HEK293 (cell line): ENCODE results near the gene KRTAP5-1.

ENCODE experiments used
- CTCF ChIA-PET: fragments of 350-600 bp; formaldehyde crosslinking; extraction: SDS; loops from one replicate; lab custom pipeline; 2021; ENCODE audit warnings: antibody characterized with exemption; lab: Yijun Ruan, JAX
- POLR2A ChIA-PET: fragments of 300-600 bp; formaldehyde crosslinking; extraction: SDS; loops from one replicate; lab custom pipeline; 2020; ENCODE audit warnings: antibody characterized with exemption, inconsistent platforms; lab: Yijun Ruan, JAX
- H3K27ac ChIP-seq: fragments of 200-500 bp; sonication (Bioruptor generic); 2 replicates; pipeline ENCODE4 v1.5.1; 2014; ENCODE audit warnings: low read depth, low read length, control low read depth, inconsistent platforms; ENCODE audit errors: extremely low read depth
- H3K36me3 ChIP-seq, 2 experiments: fragments of 200-500 bp in 1 of 2; sonication (Bioruptor generic) in 1 of 2; 1 replicate in 1 of 2; 2 replicates in 1 of 2; pipeline ENCODE4 v1.5.1; 2014 to 2017; ENCODE audit warnings: inconsistent platforms in 2 of 2, low read length in 2 of 2; ENCODE audit not compliant: control insufficient read depth in 2 of 2, insufficient read depth in 1 of 2
- H3K4me1 ChIP-seq: fragments of 200-500 bp; sonication (Bioruptor generic); 2 replicates; pipeline ENCODE4 v1.5.1; 2014; ENCODE audit warnings: mild to moderate bottlenecking, low read length, inconsistent platforms; ENCODE audit not compliant: control insufficient read depth, insufficient read depth
- H3K4me3 ChIP-seq: 2 replicates; pipeline ENCODE4 v1.5.1; 2011; ENCODE audit warnings: low read depth, mild to moderate bottlenecking, control low read depth, low read length, moderate library complexity
- H3K9me3 ChIP-seq: fragments of 200-500 bp; sonication (Bioruptor generic); 2 replicates; pipeline ENCODE4 v1.5.1; 2014; ENCODE audit warnings: low read depth, low read length, inconsistent platforms; ENCODE audit not compliant: control insufficient read depth, insufficient read depth
- GLI2 ChIP-seq: fragments of 450-650 bp; formaldehyde crosslinking; IDR thresholded peaks from 2 replicates; pipeline ENCODE4; 2017; ENCODE audit warnings: missing biosample characterization, missing genetic modification characterization, low read depth, borderline replicate concordance
- GLIS1 ChIP-seq: fragments of 450-650 bp; formaldehyde crosslinking; IDR thresholded peaks from 2 replicates; pipeline ENCODE4 v1.5.1; 2016; ENCODE audit warnings: missing biosample characterization, missing genetic modification characterization
- INSM2 ChIP-seq: fragments of 450-650 bp; formaldehyde crosslinking; IDR thresholded peaks from 2 replicates; pipeline ENCODE4 v1.5.1; 2016; ENCODE audit warnings: missing biosample characterization, missing genetic modification characterization
- SALL2 ChIP-seq: fragments of 450-650 bp; formaldehyde crosslinking; IDR thresholded peaks from 2 replicates; pipeline ENCODE4 v1.5.0; 2017; ENCODE audit warnings: missing biosample characterization, mild to moderate bottlenecking, missing genetic modification characterization, borderline replicate concordance
- SETDB1 ChIP-seq: IDR thresholded peaks from one replicate; pipeline ENCODE4 v1.6.1; 2017; ENCODE audit warnings: mild to moderate bottlenecking, low read length, moderate library complexity, mixed read lengths; ENCODE audit not compliant: insufficient read length
- SP2 ChIP-seq: fragments of 450-650 bp; formaldehyde crosslinking; IDR thresholded peaks from 2 replicates; pipeline ENCODE4 v1.5.1; 2016; ENCODE audit warnings: missing biosample characterization, missing genetic modification characterization
- TCF7L2 ChIP-seq: IDR thresholded peaks from 2 replicates; pipeline ENCODE4 v1.6.1; 2011; ENCODE audit warnings: low read depth, mild to moderate bottlenecking, inconsistent platforms, low read length, moderate library complexity, borderline replicate concordance
- ZBTB8A ChIP-seq: fragments of 450-650 bp; formaldehyde crosslinking; IDR thresholded peaks from 2 replicates; pipeline ENCODE4 v1.5.1; 2016; ENCODE audit warnings: missing biosample characterization, missing genetic modification characterization
- ZFHX2 ChIP-seq: fragments of 450-650 bp; formaldehyde crosslinking; conservative IDR thresholded peaks from 2 replicates; pipeline ENCODE4 v1.5.1; 2016; ENCODE audit warnings: missing biosample characterization, missing genetic modification characterization
- ZIC2 ChIP-seq: fragments of 450-650 bp; formaldehyde crosslinking; IDR thresholded peaks from 2 replicates; pipeline ENCODE4 v1.5.1; 2016; ENCODE audit warnings: missing biosample characterization, missing genetic modification characterization
- ZNF132 ChIP-seq: fragments of 450-650 bp; formaldehyde crosslinking; IDR thresholded peaks from 2 replicates; pipeline ENCODE4 v1.5.1; 2017; ENCODE audit warnings: missing biosample characterization, missing genetic modification characterization, borderline replicate concordance
- ZNF138 ChIP-seq: fragments of 450-650 bp; formaldehyde crosslinking; IDR thresholded peaks from 2 replicates; pipeline ENCODE4 v1.5.1; 2016; ENCODE audit warnings: missing biosample characterization, missing genetic modification characterization, borderline replicate concordance
- ZNF2 ChIP-seq: fragments of 450-650 bp; formaldehyde crosslinking; IDR thresholded peaks from 2 replicates; pipeline ENCODE4 v1.5.1; 2016; ENCODE audit warnings: missing biosample characterization, missing genetic modification characterization
- ZNF221 ChIP-seq: fragments of 450-650 bp; formaldehyde crosslinking; IDR thresholded peaks from 2 replicates; pipeline ENCODE4 v1.5.1; 2017; ENCODE audit warnings: missing biosample characterization, missing genetic modification characterization, borderline replicate concordance
- ZNF335 ChIP-seq: fragments of 450-650 bp; formaldehyde crosslinking; conservative IDR thresholded peaks from 2 replicates; pipeline ENCODE4 v1.5.1; 2016; ENCODE audit warnings: missing biosample characterization, missing genetic modification characterization
- ZNF391 ChIP-seq: fragments of 450-650 bp; formaldehyde crosslinking; IDR thresholded peaks from 2 replicates; pipeline ENCODE4 v1.5.1; 2016; ENCODE audit warnings: low read depth, missing biosample characterization, missing genetic modification characterization, borderline replicate concordance
- ZNF473 ChIP-seq: fragments of 450-650 bp; formaldehyde crosslinking; IDR thresholded peaks from 2 replicates; pipeline ENCODE4 v1.5.1; 2017; ENCODE audit warnings: missing biosample characterization, missing genetic modification characterization
- ZNF621 ChIP-seq: fragments of 450-650 bp; formaldehyde crosslinking; IDR thresholded peaks from 2 replicates; pipeline ENCODE4 v1.5.1; 2017; ENCODE audit warnings: missing biosample characterization, missing genetic modification characterization
- ZNF623 ChIP-seq: fragments of 450-650 bp; formaldehyde crosslinking; IDR thresholded peaks from 2 replicates; pipeline ENCODE4 v1.5.1; 2016; ENCODE audit warnings: missing biosample characterization, missing genetic modification characterization
- TF ChIP-seq, protein P1 (sequence below): fragments of 450-650 bp; formaldehyde crosslinking; IDR thresholded peaks from 2 replicates; pipeline ENCODE4 v1.5.1; 2016; ENCODE audit warnings: missing biosample characterization, missing genetic modification characterization
- TF ChIP-seq, protein P2 (sequence below): sonication (generic); formaldehyde crosslinking; IDR thresholded peaks from 2 replicates; pipeline ENCODE4 v1.8.1; 2022; ENCODE audit warnings: mild to moderate bottlenecking, moderate library complexity, missing genetic modification reagents
- TF ChIP-seq, protein P3 (sequence below): fragments of 450-650 bp; formaldehyde crosslinking; IDR thresholded peaks from 2 replicates; pipeline ENCODE4 v1.5.1; 2016; ENCODE audit warnings: missing biosample characterization, missing genetic modification characterization, borderline replicate concordance
- TF ChIP-seq, protein P4 (sequence below): fragments of 450-650 bp; formaldehyde crosslinking; IDR thresholded peaks from 2 replicates; pipeline ENCODE4 v1.5.1; 2016; ENCODE audit warnings: missing biosample characterization, missing genetic modification characterization

KRTAP5-1 gene

GRCh38 chr11:1629326-1630185 lies 44.5 kb upstream of the KRTAP5-1 start, which contains the start of gene KRTAP5-5:
Gene KRTAP5-5, plus strand, starts transcription at chr11:1629775. Its CDS starts 66 bp downstream, at chr11:1629841.
- POLR2A ChIA-PET: no interaction called here
- no peak for TF ChIP-seq ZNF2 (tag by site-specific recombination)
- no peak for TF ChIP-seq ZNF132
- TF ChIP-seq, protein P1, sequence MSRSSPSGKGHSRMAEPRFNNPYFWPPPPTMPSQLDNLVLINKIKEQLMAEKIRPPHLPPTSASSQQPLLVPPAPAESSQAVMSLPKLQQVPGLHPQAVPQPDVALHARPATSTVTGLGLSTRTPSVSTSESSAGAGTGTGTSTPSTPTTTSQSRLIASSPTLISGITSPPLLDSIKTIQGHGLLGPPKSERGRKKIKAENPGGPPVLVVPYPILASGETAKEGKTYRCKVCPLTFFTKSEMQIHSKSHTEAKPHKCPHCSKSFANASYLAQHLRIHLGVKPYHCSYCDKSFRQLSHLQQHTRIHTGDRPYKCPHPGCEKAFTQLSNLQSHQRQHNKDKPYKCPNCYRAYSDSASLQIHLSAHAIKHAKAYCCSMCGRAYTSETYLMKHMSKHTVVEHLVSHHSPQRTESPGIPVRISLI (tag by site-specific recombination): no peak
- no peak for TF ChIP-seq ZNF221
- no peak for TF ChIP-seq SP2 (tag by site-specific recombination)
- no peak for TF ChIP-seq ZFHX2 (tag by site-specific recombination)
- TF ChIP-seq SALL2: no peak
- TF ChIP-seq SETDB1: no peak
- TF ChIP-seq TCF7L2: no peak
- no peak for TF ChIP-seq ZBTB8A (tag by site-specific recombination)
- no peak for TF ChIP-seq GLI2 (tag by site-specific recombination)
- TF ChIP-seq ZNF621 (tag by site-specific recombination): no peak
- TF ChIP-seq, protein P2, sequence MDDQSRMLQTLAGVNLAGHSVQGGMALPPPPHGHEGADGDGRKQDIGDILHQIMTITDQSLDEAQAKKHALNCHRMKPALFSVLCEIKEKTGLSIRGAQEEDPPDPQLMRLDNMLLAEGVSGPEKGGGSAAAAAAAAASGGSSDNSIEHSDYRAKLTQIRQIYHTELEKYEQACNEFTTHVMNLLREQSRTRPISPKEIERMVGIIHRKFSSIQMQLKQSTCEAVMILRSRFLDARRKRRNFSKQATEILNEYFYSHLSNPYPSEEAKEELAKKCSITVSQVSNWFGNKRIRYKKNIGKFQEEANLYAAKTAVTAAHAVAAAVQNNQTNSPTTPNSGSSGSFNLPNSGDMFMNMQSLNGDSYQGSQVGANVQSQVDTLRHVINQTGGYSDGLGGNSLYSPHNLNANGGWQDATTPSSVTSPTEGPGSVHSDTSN (CRISPR knock-in tag): no peak
- TF ChIP-seq, all 188 proteins: peak for 0
- CTCF ChIA-PET: interaction anchor here (0.5 to 7.2 kb wide), 15 partner anchors 10 to 495 kb away, joined by 3 to 67 read pairs (median 3); no protein-coding TSS in a partner anchor
- Histone ChIP-seq H3K9me3 (no peaks in the 10 kb centered on the region), H3K4me1 (no peaks in the 10 kb centered on the region), H3K4me3 (no peak within 1 kb of the TSS), H3K27ac (no peak within 1 kb of the TSS), H3K36me3 (no peaks in the 10 kb centered on the region)

- Histone ChIP-seq H3K9me3 (no peaks in the 10 kb centered on the region), H3K27ac (no peak overlapping the region), H3K4me1 (no peaks in the 10 kb centered on the region), H3K36me3 (no peaks in the 10 kb centered on the region), H3K4me3 (no peak overlapping the region)
- ChIA-PET CTCF (interaction anchor here (0.5 to 7.2 kb wide), 20 partner anchors 9 to 494 kb away, joined by 3 to 67 read pairs (median 4); no protein-coding TSS in a partner anchor), POLR2A (no interaction called here)
- TF ChIP-seq ZNF138 (no peak), ZNF473 (no peak), INSM2 (no peak), ZNF623 (no peak), ZIC2 (tag by site-specific recombination) (peak; percentile 33), GLIS1 (tag by site-specific recombination) (peak; percentile 62), ZNF335 (tag by site-specific recombination) (peak; percentile 61), ZNF391 (tag by site-specific recombination) (no peak)
- TF ChIP-seq, protein P3, sequence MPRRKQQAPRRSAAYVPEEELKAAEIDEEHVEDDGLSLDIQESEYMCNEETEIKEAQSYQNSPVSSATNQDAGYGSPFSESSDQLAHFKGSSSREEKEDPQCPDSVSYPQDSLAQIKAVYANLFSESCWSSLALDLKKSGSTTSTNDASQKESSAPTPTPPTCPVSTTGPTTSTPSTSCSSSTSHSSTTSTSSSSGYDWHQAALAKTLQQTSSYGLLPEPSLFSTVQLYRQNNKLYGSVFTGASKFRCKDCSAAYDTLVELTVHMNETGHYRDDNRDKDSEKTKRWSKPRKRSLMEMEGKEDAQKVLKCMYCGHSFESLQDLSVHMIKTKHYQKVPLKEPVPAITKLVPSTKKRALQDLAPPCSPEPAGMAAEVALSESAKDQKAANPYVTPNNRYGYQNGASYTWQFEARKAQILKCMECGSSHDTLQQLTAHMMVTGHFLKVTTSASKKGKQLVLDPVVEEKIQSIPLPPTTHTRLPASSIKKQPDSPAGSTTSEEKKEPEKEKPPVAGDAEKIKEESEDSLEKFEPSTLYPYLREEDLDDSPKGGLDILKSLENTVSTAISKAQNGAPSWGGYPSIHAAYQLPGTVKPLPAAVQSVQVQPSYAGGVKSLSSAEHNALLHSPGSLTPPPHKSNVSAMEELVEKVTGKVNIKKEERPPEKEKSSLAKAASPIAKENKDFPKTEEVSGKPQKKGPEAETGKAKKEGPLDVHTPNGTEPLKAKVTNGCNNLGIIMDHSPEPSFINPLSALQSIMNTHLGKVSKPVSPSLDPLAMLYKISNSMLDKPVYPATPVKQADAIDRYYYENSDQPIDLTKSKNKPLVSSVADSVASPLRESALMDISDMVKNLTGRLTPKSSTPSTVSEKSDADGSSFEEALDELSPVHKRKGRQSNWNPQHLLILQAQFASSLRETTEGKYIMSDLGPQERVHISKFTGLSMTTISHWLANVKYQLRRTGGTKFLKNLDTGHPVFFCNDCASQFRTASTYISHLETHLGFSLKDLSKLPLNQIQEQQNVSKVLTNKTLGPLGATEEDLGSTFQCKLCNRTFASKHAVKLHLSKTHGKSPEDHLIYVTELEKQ: no peak
- TF ChIP-seq, protein P4, sequence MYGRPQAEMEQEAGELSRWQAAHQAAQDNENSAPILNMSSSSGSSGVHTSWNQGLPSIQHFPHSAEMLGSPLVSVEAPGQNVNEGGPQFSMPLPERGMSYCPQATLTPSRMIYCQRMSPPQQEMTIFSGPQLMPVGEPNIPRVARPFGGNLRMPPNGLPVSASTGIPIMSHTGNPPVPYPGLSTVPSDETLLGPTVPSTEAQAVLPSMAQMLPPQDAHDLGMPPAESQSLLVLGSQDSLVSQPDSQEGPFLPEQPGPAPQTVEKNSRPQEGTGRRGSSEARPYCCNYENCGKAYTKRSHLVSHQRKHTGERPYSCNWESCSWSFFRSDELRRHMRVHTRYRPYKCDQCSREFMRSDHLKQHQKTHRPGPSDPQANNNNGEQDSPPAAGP (tag by site-specific recombination): no peak
Measured at GRCh38 chr11:1628506-1629325, 43.6 kb upstream of the KRTAP5-1 start.
